NCI-H1436 treated with DMSO at 0.1 percent for 48 hours (cell line): Measurements from ENCODE around the gene MAP3K9.

Experiments used
- DNase-seq: peaks from one replicate; lab custom pipeline; 2025; lab: John Stamatoyannopoulos, UW

The MAP3K9 gene

DNA sequence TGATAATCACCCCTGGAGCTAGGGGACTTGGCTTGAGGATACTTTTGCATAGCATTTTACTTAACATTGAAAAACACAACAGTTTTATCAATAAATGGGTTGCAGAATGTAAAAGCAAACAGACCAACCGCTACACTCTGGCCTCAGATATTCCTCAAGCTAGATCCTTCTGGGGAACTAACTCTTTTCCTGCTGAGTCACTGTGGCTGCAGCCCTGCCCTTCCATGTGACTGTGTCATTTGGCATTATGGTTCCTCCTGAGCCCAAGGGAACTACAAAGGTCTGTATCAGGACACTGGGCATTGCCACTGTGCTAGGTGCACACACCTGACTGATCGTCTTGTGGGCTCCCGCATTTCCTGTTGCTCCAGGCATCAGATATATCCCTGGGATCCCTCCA lies 111.0 kb downstream of the MAP3K9 start:
- DNase-seq: no peak

DNA sequence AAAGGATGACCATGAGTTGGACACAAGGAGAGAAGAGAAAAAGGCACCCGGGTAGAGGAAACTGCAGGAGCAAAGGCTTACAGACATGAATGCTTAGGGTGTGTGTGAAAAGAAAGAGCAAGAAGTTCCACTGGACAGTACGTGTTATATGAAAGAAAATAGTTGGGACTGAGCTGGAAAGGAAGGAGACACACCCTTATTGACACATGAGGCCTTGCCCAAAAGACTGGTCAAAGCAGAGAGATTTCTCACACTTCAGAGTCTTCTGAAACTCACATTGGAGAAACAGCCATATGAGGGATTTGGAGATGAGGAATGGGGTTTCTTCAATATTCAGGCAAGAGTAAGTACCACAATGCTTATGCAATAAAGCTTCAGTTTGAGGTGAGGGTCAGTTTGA lies 111.6 kb downstream of the MAP3K9 start:
- DNase-seq: no peak

DNA sequence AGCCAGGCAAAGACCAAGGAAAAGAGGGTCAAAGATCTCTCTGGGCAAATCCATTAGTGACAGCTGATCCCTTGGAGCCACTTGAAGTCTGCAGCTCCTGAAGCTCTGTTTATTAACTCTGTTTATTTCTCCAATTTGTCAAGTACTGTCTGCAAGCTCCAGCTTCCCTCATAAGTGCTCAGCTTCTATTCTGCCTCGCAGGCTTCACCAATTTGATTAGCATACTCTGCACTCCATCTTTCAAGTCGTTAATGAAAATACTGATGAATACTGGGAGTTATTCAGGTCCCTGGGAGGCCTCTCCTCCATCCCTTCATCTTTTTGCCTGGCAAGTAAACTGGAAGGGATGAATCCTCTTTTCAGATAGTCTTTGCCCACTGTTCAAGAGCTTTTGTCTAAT lies 113.3 kb downstream of the MAP3K9 start:
- DNase-seq: no peak

DNA sequence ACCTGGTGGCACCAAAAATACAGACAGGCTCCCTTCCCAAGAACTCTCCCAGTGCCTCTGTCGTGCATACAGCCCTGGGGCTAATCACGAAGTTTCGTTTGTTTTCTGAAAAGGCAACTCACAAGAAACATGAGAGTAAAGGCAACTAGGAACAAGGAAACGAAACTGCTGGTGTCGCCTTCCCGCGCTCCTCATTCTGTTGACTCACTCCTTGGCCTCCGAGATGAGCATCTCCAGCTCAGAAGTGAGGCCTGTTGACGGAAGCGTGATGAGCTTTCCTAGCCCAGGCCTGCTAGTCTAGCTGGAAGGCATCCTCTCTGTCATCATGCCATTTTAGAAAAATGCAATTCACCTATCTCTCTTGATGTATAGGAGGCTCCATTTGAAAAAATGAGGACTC lies 117.1 kb downstream of the MAP3K9 start:
- DNase-seq: no peak

DNA sequence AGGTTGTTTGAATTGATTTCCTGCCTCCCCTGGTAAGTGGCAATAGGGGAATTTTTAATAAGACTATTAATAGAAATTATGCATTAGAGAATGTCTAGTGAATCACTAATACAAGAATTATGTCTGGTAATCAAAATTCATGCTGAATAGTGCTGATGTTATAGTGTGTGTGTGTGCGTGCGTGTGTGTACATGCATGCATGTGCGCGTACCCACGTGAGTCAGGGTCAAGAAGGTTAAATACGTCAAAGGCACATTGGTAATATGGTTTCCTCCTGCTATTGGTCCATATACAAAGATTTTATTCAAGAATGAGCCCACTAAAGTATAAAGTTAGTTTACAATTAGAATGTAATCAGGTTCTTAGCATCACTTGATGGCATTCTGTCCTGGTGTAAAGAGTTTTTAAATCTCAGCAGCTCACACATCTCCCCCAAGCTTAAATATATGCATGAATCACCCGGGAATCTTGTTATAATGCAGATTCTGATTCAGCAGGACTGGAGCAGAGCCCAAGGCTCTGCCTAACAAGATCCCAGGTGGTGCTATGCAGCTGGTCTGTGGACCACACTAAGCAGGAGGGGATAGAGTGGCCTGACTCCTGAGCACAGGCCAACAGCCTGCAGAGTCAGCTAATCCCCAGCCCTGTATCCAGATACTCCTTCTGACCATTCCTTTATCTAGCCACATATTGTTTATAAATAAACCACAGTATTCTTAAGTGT lies 123.7 kb downstream of the MAP3K9 start:
- no peak for DNase-seq

DNA sequence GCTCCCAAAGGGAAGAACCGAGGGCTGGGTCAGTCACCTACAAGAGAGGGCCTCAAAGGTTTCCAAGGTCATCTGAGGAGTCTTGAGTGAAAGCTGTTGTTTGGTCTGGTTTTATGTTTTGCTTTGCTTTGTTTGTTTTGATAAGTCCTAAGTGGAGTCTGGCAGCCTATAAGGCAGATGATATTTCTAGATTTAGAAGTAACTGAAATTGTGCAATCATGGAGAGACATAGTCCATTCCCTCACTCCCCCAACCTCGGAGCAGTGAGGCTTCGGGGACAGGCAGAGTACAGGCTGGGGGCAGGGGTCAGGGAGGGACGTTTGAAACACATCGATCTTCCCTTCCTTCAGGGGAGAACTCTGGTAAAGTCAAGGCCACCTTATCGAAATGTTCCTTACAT lies 125.3 kb downstream of the MAP3K9 start:
- DNase-seq: no peak

DNA sequence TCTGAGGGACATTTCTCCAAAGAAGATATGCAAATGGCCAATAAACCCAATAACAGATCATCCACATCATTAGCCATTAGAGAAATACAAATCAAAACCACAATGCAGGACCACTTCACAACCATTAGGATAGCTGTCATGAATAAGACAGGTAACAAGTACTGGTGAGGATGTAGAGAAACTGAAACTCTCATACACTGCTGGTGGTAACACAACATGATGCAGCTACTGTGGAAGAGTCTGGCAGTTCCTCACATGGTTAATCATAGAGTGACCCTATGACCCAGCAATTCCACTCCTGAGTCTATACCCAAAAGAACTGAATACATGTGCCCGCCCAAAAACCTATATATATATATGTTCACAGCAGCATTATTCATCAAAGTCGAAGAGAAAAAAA lies 128.6 kb downstream of the MAP3K9 start:
- DNase-seq: no peak

DNA sequence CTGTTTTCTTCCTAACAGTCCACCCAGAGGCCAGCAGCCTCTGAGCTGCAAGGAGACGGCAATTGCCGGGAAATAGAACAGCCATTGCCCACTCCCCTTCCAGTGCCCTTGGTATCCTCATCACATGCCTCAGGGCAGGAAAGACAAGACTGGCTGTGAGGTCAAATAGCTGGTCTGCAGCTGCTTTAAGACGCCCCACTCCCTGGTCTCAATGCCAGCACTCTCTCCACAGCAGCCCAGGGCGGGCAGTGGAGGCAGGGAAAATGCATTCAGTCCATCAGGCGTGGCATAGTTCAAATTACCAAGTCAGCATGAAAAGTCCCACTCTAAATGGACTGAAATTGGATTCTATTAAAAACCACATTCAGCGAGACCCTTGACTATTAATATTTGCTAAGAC lies 132.0 kb downstream of the MAP3K9 start:
- DNase-seq: no peak
